ENCODE data around the gene PNO1. TPM values are rescaled to one million over a fixed set of nuclear protein-coding genes. Genes with fewer than 3 reads are reported as not detected.

PNO1 gene
- total and polyA plus RNA-seq, 9 of the 15 experiments (the other 6 are each of a cell fraction or from before 2014, with no cell fraction given), result 11.8 to 81.7 (median 41.1) TPM

- TF ChIP-seq ZNF511 (CRISPR knock-in tag; IDR thresholded peaks at IDR 0.05) (no peak), DNMT1 (IDR thresholded peaks at IDR 0.05) (no peak), E2F8 (IDR thresholded peaks at IDR 0.05; ENCODE audit: low read depth, partially characterized antibody) (no peak), ZNF41 (CRISPR knock-in tag; conservative IDR thresholded peaks at IDR 0.05) (no peak), JUN (IDR thresholded peaks at IDR 0.05; ENCODE audit: borderline replicate concordance, low read depth, low read length) (peak; percentile 35; the same call in 1 of the 2 replicates), JUN (CRISPR knock-in tag; IDR thresholded peaks at IDR 0.05; ENCODE audit: borderline replicate concordance) (no peak), MAFG (tag; conservative IDR thresholded peaks at IDR 0.05) (no peak), GTF2F1 (IDR thresholded peaks at IDR 0.05; ENCODE audit: low read depth, low read length) (no peak), UBTF (IDR thresholded peaks at IDR 0.05; ENCODE audit: borderline replicate concordance in 1 of 2, low read depth in 2 of 2, low read length in 2 of 2) (no peak), SPI1 (IDR thresholded peaks at IDR 0.05; ENCODE audit: borderline replicate concordance, low read depth, low read length) (no peak), PML (IDR thresholded peaks at IDR 0.05; ENCODE audit: low read length) (no peak), MECOM (CRISPR knock-in tag; IDR thresholded peaks at IDR 0.05) (no peak), MTA2 (IDR thresholded peaks at IDR 0.05; ENCODE audit: low read depth) (no peak), ZNF280A (IDR thresholded peaks at IDR 0.05; ENCODE audit: low read depth, partially characterized antibody) (no peak), ZNF436 (CRISPR knock-in tag; IDR thresholded peaks at IDR 0.05) (no peak), FIP1L1 (IDR thresholded peaks at IDR 0.05; ENCODE audit: low read depth, low read length, poor library complexity, severe bottlenecking) (no peak), MCM7 (IDR thresholded peaks at IDR 0.05) (no peak), EWSR1 (IDR thresholded peaks at IDR 0.05; ENCODE audit: borderline replicate concordance, low read depth, partially characterized antibody) (no peak), ZNF778 (CRISPR knock-in tag; IDR thresholded peaks at IDR 0.05) (no peak)
Measured at GRCh38 chr2:68190991-68191731, 33.5 kb downstream of the PNO1 start (continued).
